A673 (cell line): Measurements from ENCODE around the gene PCDHB16. TPM values are rescaled to one million over a fixed set of nuclear protein-coding genes. Genes with fewer than 3 reads are reported as not detected.
"Not testable (repeated sequence)": the region's sequence is repeated elsewhere in the genome, so short reads cannot be mapped to it uniquely, and the experiment has no call there.

Experiments
- BruUV-seq: library from RNA; stranded (reverse); fragments of 400-500 nt; replicated peaks from 2 replicates; lab custom pipeline; 2021; lab: Mats Ljungman, UMichigan
- CTCF ChIA-PET: fragments of 300-600 bp; sonication (Branson Sonifier 250); formaldehyde crosslinking; loops from one replicate; lab custom pipeline; 2022; ENCODE audit warnings: antibody characterized with exemption; lab: Charles Lee
- POLR2A ChIA-PET: fragments of 300-600 bp; sonication (Branson Sonifier 250); formaldehyde crosslinking; loops from one replicate; lab custom pipeline; 2022; ENCODE audit warnings: antibody characterized with exemption; ENCODE audit not compliant: low non-redundant PET; lab: Charles Lee
- DNase-seq: peaks from one replicate; pipeline ENCODE4 v3.0.0-alpha.2; 2015; ENCODE audit warnings: low spot score
- H3K27ac ChIP-seq: fragments of 200-600 bp; sonication (generic); 2 replicates; pipeline ENCODE4 v1.5.1; 2016; ENCODE audit warnings: mixed run types, low read depth, mild to moderate bottlenecking, mixed read lengths, antibody characterized with exemption, low read length; ENCODE audit not compliant: poor library complexity, severe bottlenecking
- H3K27me3 ChIP-seq: fragments of 200-600 bp; sonication (generic); replicated peaks from 2 replicates; pipeline ENCODE4 v1.6.1; 2017; ENCODE audit warnings: mixed run types, low read depth, mild to moderate bottlenecking, mixed read lengths, antibody characterized with exemption, low read length; ENCODE audit not compliant: insufficient read depth, poor library complexity
- H3K36me3 ChIP-seq: fragments of 200-600 bp; sonication (generic); 2 replicates; pipeline ENCODE4 v1.6.1; 2016; ENCODE audit warnings: mixed run types, mild to moderate bottlenecking, mixed read lengths, antibody characterized with exemption, low read length; ENCODE audit not compliant: insufficient read depth, poor library complexity, severe bottlenecking
- H3K4me1 ChIP-seq: fragments of 200-600 bp; sonication (generic); 2 replicates; pipeline ENCODE4 v1.6.1; 2017; ENCODE audit warnings: mixed run types, mild to moderate bottlenecking, mixed read lengths, antibody characterized with exemption, low read length; ENCODE audit not compliant: insufficient read depth, poor library complexity, severe bottlenecking
- H3K4me3 ChIP-seq: fragments of 200-600 bp; sonication (generic); 2 replicates; pipeline ENCODE4 v1.5.1; 2016; ENCODE audit warnings: low read depth, mixed run types, mild to moderate bottlenecking, mixed read lengths, low read length; ENCODE audit not compliant: poor library complexity, severe bottlenecking
- H3K9me3 ChIP-seq: fragments of 200-600 bp; sonication (generic); 2 replicates; pipeline ENCODE4 v1.6.1; 2016; ENCODE audit warnings: mixed run types, low read depth, mild to moderate bottlenecking, mixed read lengths, antibody characterized with exemption, low read length; ENCODE audit not compliant: poor library complexity, severe bottlenecking
- intact Hi-C: fragments of 100-400 bp; cut with micrococcal nuclease; formaldehyde crosslinking; loops from one replicate; pipeline ENCODE4 v1.10.0; 2022; ENCODE audit not compliant: unreplicated experiment
- total RNA-seq: library from RNA; stranded (reverse); gene quantifications from 2 replicates; pipeline ENCODE4 v1.2.3, GENCODE V29; 2021
- TF ChIP-seq, protein P1 (sequence below): fragments of 300-800, 200-600 bp; sonication (generic); conservative IDR thresholded peaks from 2 replicates; pipeline ENCODE4 v1.5.1; 2017; ENCODE audit warnings: low read depth, mild to moderate bottlenecking, antibody characterized with exemption, low read length, moderate library complexity, mixed read lengths

The PCDHB16 gene
- total RNA-seq, 1 experiment from 2014 or later = 11.3 TPM

GRCh38 chr5:141210849-141211248 lies 28.7 kb downstream of the PCDHB16 start:
- not testable (repeated sequence) for BruUV-seq

DNA sequence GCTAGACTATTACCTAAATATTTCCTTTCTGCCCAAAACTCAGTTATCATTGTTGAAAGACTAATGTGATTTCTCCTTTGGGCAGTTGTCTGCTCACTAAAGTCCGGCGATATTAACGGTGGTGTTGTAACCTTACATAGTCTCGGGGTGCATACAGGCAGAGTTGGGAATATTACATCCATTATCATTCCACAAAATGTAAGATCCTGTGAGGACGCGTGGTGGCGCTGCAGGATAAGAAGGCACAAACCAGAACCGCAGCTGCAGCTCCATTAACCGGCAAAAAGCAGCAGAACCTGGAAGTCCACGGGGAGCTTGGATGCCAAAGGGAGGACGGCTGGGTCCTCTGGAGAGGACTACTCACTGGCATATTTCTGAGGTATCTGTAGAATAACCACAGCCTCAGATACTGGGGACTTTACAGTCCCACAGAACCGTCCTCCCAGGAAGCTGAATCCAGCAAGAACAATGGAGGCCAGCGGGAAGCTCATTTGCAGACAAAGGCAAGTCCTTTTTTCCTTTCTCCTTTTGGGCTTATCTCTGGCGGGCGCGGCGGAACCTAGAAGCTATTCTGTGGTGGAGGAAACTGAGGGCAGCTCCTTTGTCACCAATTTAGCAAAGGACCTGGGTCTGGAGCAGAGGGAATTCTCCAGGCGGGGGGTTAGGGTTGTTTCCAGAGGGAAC lies 31.6 kb downstream of the PCDHB16 start, which contains the start of gene PCDHB13:
Gene PCDHB13 (plus strand): TSS at position 264 of the 684 bp plus-strand sequence. CDS start 205 bp downstream, at position 469.
- POLR2A ChIA-PET, H3K27me3 ChIP-seq, H3K27ac ChIP-seq, BruUV-seq, H3K9me3 ChIP-seq, H3K4me1 ChIP-seq, intact Hi-C loops, CTCF ChIA-PET, H3K36me3 ChIP-seq, H3K4me3 ChIP-seq: not testable (repeated sequence)
- DNase-seq = peak; percentile 53
- TF ChIP-seq, protein P1, sequence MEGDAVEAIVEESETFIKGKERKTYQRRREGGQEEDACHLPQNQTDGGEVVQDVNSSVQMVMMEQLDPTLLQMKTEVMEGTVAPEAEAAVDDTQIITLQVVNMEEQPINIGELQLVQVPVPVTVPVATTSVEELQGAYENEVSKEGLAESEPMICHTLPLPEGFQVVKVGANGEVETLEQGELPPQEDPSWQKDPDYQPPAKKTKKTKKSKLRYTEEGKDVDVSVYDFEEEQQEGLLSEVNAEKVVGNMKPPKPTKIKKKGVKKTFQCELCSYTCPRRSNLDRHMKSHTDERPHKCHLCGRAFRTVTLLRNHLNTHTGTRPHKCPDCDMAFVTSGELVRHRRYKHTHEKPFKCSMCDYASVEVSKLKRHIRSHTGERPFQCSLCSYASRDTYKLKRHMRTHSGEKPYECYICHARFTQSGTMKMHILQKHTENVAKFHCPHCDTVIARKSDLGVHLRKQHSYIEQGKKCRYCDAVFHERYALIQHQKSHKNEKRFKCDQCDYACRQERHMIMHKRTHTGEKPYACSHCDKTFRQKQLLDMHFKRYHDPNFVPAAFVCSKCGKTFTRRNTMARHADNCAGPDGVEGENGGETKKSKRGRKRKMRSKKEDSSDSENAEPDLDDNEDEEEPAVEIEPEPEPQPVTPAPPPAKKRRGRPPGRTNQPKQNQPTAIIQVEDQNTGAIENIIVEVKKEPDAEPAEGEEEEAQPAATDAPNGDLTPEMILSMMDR = peak; percentile 37

More at GRCh38 chr5:141210849-141211248, 28.7 kb downstream of the PCDHB16 start:
- H3K36me3 ChIP-seq, CTCF ChIA-PET, H3K4me1 ChIP-seq, DNase-seq, H3K9me3 ChIP-seq, POLR2A ChIA-PET, H3K27ac ChIP-seq, H3K4me3 ChIP-seq, H3K27me3 ChIP-seq, intact Hi-C loops: not testable (repeated sequence)

DNA sequence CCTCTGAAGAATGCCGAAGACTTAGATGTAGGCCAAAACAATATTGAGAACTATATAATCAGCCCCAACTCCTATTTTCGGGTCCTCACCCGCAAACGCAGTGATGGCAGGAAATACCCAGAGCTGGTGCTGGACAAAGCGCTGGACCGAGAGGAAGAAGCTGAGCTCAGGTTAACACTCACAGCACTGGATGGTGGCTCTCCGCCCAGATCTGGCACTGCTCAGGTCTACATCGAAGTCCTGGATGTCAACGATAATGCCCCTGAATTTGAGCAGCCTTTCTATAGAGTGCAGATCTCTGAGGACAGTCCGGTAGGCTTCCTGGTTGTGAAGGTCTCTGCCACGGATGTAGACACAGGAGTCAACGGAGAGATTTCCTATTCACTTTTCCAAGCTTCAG lies 32.4 kb downstream of the PCDHB16 start:
- H3K4me3 ChIP-seq, BruUV-seq, DNase-seq, H3K4me1 ChIP-seq, intact Hi-C loops, CTCF ChIA-PET, H3K27me3 ChIP-seq, POLR2A ChIA-PET, H3K36me3 ChIP-seq, H3K27ac ChIP-seq, H3K9me3 ChIP-seq: not testable (repeated sequence)

- DNase-seq, H3K9me3 ChIP-seq, POLR2A ChIA-PET, H3K27ac ChIP-seq, H3K27me3 ChIP-seq, CTCF ChIA-PET, intact Hi-C loops, H3K4me1 ChIP-seq, BruUV-seq, H3K36me3 ChIP-seq, H3K4me3 ChIP-seq: not testable (repeated sequence)
Observed at GRCh38 chr5:141215504-141215903, 33.3 kb downstream of the PCDHB16 start.

DNA sequence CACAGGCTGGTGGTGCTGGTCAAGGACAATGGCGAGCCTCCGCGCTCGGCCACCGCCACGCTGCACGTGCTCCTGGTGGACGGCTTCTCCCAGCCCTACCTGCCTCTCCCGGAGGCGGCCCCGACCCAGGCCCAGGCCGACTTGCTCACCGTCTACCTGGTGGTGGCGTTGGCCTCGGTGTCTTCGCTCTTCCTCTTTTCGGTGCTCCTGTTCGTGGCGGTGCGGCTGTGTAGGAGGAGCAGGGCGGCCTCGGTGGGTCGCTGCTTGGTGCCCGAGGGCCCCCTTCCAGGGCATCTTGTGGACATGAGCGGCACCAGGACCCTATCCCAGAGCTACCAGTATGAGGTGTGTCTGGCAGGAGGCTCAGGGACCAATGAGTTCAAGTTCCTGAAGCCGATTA lies 33.8 kb downstream of the PCDHB16 start:
- BruUV-seq, CTCF ChIA-PET: not testable (repeated sequence)

More for the DNA sequence above, 33.8 kb downstream of the PCDHB16 start:
- H3K27me3 ChIP-seq, intact Hi-C loops, DNase-seq, H3K9me3 ChIP-seq, H3K4me1 ChIP-seq, H3K27ac ChIP-seq, H3K4me3 ChIP-seq, POLR2A ChIA-PET, H3K36me3 ChIP-seq: not testable (repeated sequence)
